Right lobe of liver (tissue), 4 donors: Measurements from ENCODE around the gene SAYSD1.

Experiments
- POLR2A ChIP-seq: fragments of 450-650 bp; IDR thresholded peaks from one replicate; pipeline ENCODE4 v1.6.1; 2017; ENCODE audit warnings: antibody characterized with exemption, mild to moderate bottlenecking
- TF ChIP-seq, protein P1 (sequence below), 4 donors: fragments of 200-600 bp in 3 of 4; fragments of 450-650 bp in 1 of 4; IDR thresholded peaks; one replicate each; pipeline versions ENCODE4 v1.5.1 to v1.8.0; 2016 to 2022; ENCODE audit warnings: antibody characterized with exemption in 4 of 4, mild to moderate bottlenecking in 2 of 4
- donor health status: DM: no; HTN: no; CAD: no.
- donor health status: DM: no; HTN: no; CAD: no.
- donor health status: DM: no; HTN: yes; CAD: no.

- TF ChIP-seq, protein P1, sequence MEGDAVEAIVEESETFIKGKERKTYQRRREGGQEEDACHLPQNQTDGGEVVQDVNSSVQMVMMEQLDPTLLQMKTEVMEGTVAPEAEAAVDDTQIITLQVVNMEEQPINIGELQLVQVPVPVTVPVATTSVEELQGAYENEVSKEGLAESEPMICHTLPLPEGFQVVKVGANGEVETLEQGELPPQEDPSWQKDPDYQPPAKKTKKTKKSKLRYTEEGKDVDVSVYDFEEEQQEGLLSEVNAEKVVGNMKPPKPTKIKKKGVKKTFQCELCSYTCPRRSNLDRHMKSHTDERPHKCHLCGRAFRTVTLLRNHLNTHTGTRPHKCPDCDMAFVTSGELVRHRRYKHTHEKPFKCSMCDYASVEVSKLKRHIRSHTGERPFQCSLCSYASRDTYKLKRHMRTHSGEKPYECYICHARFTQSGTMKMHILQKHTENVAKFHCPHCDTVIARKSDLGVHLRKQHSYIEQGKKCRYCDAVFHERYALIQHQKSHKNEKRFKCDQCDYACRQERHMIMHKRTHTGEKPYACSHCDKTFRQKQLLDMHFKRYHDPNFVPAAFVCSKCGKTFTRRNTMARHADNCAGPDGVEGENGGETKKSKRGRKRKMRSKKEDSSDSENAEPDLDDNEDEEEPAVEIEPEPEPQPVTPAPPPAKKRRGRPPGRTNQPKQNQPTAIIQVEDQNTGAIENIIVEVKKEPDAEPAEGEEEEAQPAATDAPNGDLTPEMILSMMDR (IDR thresholded peaks at IDR 0.05), result no peak
- TF ChIP-seq POLR2A, result no peak
These were observed 38.9 kb upstream of the SAYSD1 start for GRCh38 chr6:39153766-39154397.
